Type B pancreatic cell (in vitro differentiated cells): ENCODE data around the gene EBLN2. TPM values are rescaled to one million over a fixed set of nuclear protein-coding genes. Genes with fewer than 3 reads are reported as not detected.

Experiments used
- DNase-seq: peaks from one replicate; pipeline ENCODE4 v3.0.0; 2021; ENCODE audit warnings: mixed read lengths; ENCODE audit not compliant: unreplicated experiment; ENCODE audit errors: extremely low spot score
- H3K27ac Mint-ChIP-seq: 2 replicates; pipeline ENCODE4 v1.8.0; 2021; ENCODE audit warnings: mild to moderate bottlenecking, mixed read lengths
- H3K27me3 Mint-ChIP-seq: 2 replicates; pipeline ENCODE4 v1.8.0; 2021; ENCODE audit warnings: mixed read lengths
- H3K36me3 Mint-ChIP-seq: 2 replicates; pipeline ENCODE4 v1.8.0; 2021; ENCODE audit warnings: mixed read lengths
- H3K4me1 Mint-ChIP-seq: one replicate; pipeline ENCODE4 v1.8.0; 2021; ENCODE audit warnings: mixed read lengths; ENCODE audit not compliant: unreplicated experiment
- H3K4me3 Mint-ChIP-seq: 2 replicates; pipeline ENCODE4 v1.8.0; 2021; ENCODE audit warnings: mild to moderate bottlenecking, mixed read lengths
- H3K9me3 Mint-ChIP-seq: 2 replicates; pipeline ENCODE4 v1.8.0; 2021; ENCODE audit warnings: mixed read lengths
- total RNA-seq: library from RNA; stranded (reverse); gene quantifications from 2 replicates; pipeline ENCODE4 v1.2.1, GENCODE V29; 2021; ENCODE audit warnings: low replicate concordance
- TF ChIP-seq, protein P1 (sequence below): fragments of 200-600 bp; sonication (generic); conservative IDR thresholded peaks from 2 replicates; pipeline ENCODE4 v1.5.0; 2021; ENCODE audit warnings: antibody characterized with exemption, mild to moderate bottlenecking

EBLN2 gene
- total RNA-seq, 1 donor from 2014 or later = 6.4 TPM

DNA sequence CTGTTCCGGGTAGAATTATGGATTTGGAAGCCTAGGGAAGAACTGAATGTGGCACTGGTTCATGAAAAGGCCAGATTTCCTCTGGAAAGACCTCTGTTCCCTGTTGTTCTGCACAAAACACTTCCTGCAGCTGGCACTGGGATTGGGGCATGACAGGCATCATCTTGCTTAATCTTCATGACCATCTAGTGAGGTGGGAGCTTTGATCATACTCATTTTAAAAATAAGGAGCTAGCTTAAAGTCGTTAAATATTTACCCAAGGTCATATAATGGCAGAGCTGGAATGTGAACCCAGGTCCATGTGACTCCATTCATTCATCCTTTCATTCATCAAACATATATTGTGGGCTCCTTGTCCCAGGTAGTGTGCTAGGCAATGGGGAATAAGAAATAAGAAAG is 40.4 kb downstream of the EBLN2 start:
- no peaks in the 10 kb centered on the region for H3K36me3 Mint-ChIP-seq
- TF ChIP-seq, protein P1, sequence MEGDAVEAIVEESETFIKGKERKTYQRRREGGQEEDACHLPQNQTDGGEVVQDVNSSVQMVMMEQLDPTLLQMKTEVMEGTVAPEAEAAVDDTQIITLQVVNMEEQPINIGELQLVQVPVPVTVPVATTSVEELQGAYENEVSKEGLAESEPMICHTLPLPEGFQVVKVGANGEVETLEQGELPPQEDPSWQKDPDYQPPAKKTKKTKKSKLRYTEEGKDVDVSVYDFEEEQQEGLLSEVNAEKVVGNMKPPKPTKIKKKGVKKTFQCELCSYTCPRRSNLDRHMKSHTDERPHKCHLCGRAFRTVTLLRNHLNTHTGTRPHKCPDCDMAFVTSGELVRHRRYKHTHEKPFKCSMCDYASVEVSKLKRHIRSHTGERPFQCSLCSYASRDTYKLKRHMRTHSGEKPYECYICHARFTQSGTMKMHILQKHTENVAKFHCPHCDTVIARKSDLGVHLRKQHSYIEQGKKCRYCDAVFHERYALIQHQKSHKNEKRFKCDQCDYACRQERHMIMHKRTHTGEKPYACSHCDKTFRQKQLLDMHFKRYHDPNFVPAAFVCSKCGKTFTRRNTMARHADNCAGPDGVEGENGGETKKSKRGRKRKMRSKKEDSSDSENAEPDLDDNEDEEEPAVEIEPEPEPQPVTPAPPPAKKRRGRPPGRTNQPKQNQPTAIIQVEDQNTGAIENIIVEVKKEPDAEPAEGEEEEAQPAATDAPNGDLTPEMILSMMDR = no peak
- peaks cover 5% of the 10 kb centered on the region for H3K27me3 Mint-ChIP-seq
- no peak overlapping the region for H3K27ac Mint-ChIP-seq
- H3K4me1 Mint-ChIP-seq = peaks cover 13% of the 10 kb centered on the region
- no peaks in the 10 kb centered on the region for H3K9me3 Mint-ChIP-seq
- DNase-seq = no peak
- H3K4me3 Mint-ChIP-seq = no peak overlapping the region

DNA sequence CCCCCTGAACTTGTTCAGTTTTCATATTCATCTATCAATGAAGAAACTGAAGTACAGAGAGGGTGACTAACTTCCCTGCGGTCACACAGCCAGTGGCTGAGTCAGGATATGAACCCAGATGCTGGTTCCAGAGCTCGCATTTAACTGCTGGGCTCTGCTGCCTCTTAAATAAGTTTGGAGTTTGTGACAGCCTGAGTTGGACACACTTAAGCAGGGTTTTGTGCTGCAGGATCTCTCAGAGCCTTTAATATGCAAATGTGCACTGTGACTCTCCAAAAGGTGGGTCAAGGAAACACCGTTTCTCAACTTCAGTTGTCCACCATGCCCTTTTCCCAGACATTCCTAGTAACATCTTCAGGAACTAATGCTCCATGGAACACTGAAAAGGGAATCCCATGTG is 45.8 kb downstream of the EBLN2 start:
- Mint-ChIP-seq H3K27ac (no peak overlapping the region), H3K4me1 (peaks cover under 1% of the 10 kb centered on the region), H3K9me3 (peaks cover 5% of the 10 kb centered on the region), H3K36me3 (no peaks in the 10 kb centered on the region), H3K4me3 (no peak overlapping the region), H3K27me3 (no peaks in the 10 kb centered on the region)
- no peak for DNase-seq
- TF ChIP-seq, protein P1 = no peak

GRCh38 chr3:73107676-73108187 is 46.3 kb downstream of the EBLN2 start:
- H3K4me3 Mint-ChIP-seq = no peak overlapping the region
- TF ChIP-seq, protein P1 = no peak
- H3K27ac Mint-ChIP-seq = no peak overlapping the region
- H3K9me3 Mint-ChIP-seq = peaks cover 5% of the 10 kb centered on the region
- H3K27me3 Mint-ChIP-seq = no peaks in the 10 kb centered on the region
- H3K36me3 Mint-ChIP-seq = no peaks in the 10 kb centered on the region
- H3K4me1 Mint-ChIP-seq = no peaks in the 10 kb centered on the region
- no peak for DNase-seq

DNA sequence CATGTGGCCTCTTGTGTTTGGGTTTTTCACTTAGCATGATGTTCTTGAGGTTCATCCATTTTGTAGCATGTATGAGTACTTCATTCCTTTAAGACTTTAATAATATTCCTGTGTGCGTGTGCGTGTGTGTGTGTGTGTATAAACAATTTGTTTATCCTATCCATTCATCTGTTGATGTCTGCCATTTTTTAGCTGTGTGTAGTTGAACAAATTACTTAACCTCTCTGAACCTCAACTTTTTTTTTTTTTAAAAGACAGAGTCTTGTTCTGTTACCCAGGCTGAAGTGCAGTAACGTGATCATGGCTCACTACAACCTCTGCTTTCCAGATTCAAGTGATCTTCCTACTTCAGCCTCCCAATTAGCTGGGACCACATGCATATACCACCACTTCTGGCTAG is 47.3 kb downstream of the EBLN2 start:
- Mint-ChIP-seq H3K4me1 (no peaks in the 10 kb centered on the region), H3K4me3 (no peak overlapping the region), H3K9me3 (peaks cover 5% of the 10 kb centered on the region), H3K27ac (no peak overlapping the region), H3K27me3 (no peaks in the 10 kb centered on the region), H3K36me3 (no peaks in the 10 kb centered on the region)
- DNase-seq = no peak
- TF ChIP-seq, protein P1 = no peak

GRCh38 chr3:73110530-73110929 is 49.1 kb downstream of the EBLN2 start:
- Mint-ChIP-seq H3K4me1 (no peaks in the 10 kb centered on the region), H3K36me3 (no peaks in the 10 kb centered on the region), H3K27ac (no peak overlapping the region), H3K27me3 (no peaks in the 10 kb centered on the region), H3K4me3 (no peak overlapping the region), H3K9me3 (peaks cover 5% of the 10 kb centered on the region)
- DNase-seq = no peak
- TF ChIP-seq, protein P1 = no peak

Other genes starting within 250 kb of the EBLN2 start
- gene SHQ1, start 213.2 kb upstream of the EBLN2 start, total RNA-seq = 22.9 and 23.7 TPM in 2 replicates
- gene GXYLT2, start 173.6 kb upstream of the EBLN2 start, total RNA-seq = 6.3 and 25.8 TPM in 2 replicates
- 86.5 and 100 TPM in 2 replicates for gene PPP4R2, start 64.8 kb upstream of the EBLN2 start, total RNA-seq